ENCODE measurements around the gene KIAA0232.
"Not testable (repeated sequence)": the region's sequence is repeated elsewhere in the genome, so short reads cannot be mapped to it uniquely, and the experiment has no call there.

The KIAA0232 gene

GRCh38 chr4:6905516-6906445, 123.3 kb downstream of the KIAA0232 start:
- no peak for DNase-seq

GRCh38 chr4:6906486-6906885, 124.0 kb downstream of the KIAA0232 start:
- not testable (repeated sequence) for DNase-seq

DNA sequence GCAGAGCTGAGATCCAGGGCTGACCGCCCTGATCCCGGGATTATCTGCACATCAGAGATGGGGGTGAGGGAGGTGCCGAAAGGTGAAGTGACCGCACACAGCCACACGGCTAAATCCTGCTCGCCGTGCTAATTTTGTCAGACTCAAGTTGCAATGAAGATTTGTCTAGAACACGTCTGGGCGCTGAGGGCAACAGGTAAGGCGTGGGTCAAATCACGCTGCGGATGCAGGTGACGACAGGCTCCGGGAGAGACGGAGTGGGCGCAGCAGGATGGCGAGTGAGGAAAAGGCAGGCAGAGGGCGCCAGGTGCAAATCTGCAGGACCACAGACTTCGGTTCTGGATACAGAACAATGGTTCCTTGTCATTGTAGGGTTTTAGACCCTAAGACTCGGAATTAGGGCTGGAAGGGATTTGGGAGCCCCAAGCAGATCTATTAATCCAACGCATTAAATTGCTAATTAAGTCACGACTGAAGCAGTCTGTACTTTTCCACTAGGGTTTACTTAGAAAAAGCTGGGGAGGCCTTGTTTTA, 125.2 kb downstream of the KIAA0232 start:
- peak; percentile 63 for DNase-seq

- no peak for DNase-seq
Observed at GRCh38 chr4:6908432-6909112, 126.0 kb downstream of the KIAA0232 start.

DNA sequence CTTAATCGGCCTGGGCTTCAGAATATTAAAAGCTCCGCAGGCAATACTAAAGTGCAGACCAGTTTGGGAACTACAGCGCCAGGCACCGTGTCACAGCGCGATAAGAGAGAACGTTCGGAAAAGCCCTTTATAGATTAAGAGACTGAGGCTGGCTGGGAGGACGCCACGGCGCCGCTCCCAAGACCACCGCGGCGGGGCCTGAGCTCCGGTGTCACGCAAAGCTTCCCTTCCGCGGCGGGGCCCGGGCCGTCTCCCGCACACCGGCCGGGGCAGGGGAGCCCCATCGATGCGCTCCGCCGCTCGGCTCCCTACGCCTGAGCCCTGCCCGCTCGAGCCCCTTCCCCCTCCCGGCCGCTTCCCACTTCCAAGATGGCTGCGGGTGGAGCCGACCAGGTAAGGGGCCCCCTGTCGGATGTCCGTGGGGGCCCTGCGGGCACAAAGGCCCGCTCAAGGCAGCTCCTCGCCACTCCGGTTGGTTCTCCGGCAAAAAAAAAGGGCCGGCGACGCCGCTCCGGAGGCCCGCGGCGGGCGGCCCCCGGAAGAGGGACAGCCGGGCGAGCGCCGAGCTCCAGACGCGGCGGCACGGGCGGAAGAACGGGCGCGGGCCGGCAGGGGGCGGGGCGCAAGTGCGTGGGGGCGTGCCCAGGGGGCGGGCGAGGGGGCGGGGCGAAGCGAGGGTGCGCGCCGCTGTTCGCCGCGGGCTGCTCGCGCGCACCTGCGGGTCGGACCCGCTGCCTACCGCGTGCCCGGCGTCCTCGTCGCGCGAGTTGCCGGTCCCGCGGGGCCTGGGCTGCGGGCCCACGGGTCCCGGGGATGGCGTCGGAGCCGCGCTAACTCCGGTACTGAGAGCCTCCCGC, 126.8 kb downstream of the KIAA0232 start, which contains the start of gene TBC1D14:
Gene TBC1D14, plus strand, starts transcription at position 714 of the 857 bp plus-strand sequence. CDS start 13,564 bp downstream, outside the sequence.
- peak; percentile 90 for DNase-seq

DNA sequence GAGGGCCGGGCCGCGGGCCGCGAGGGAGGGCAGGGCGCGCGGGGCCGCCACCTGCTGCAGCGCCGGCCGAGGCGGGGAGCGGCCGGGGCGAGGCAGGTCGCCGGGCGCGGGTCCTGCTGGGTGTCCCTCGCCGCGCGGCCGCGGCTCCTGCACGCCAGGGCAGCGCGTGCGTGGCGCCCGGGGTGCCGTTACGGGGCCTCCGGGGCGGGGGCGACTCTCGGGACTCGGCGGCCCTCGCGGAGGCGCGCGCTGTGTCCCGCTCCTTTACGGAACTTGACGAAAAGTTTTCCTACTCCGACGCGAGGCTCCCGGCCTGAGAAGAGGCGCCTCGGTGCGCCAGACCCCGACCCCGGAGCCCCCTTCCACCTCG, 127.4 kb downstream of the KIAA0232 start:
- DNase-seq = peak; percentile 58

GRCh38 chr4:6910340-6910959, 127.9 kb downstream of the KIAA0232 start:
- DNase-seq = no peak

DNA sequence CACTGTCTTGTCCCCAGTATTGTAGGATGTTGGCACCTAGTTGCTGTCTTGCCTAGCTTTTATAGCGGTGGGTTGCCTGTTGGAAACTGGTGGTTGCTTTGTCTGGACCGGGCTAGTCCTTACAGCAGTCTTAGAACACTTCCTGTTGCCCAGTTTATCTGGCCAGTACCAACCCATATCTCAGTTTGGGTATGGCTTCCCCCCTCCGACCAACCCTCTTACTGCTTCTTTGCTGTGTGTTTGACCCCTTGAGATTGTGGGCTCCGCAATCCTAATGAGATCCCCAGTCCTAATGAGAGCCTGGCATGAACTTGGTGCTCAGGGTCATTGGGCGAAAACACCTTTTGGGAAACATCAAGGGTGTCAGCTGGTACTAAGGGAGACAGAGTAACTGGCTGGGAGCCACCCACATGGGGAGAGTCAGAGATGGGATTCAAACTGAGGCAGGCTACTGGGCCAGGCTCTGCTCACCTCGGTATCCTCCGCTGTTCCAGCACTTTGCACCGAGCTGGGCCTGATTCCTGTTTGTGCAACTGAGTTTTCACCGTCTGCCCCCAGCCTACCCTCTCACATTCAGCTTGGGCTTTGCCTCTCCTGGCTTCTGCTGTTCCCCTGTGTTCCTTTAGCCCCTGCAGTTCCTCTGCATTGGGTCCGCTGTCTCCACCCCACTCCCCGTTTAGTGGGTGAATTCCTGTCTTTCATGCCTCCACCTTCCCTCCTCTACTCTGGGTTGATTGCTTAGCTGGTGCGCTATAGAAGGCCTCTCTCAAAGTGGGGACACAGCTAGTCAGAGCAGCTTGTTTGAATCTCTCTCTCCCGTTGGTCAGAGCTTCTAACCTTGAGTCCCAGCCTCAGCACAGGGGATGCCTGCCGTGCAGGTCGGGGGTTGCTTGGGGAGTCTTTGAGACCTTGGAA, 128.7 kb downstream of the KIAA0232 start:
- DNase-seq = no peak

DNA sequence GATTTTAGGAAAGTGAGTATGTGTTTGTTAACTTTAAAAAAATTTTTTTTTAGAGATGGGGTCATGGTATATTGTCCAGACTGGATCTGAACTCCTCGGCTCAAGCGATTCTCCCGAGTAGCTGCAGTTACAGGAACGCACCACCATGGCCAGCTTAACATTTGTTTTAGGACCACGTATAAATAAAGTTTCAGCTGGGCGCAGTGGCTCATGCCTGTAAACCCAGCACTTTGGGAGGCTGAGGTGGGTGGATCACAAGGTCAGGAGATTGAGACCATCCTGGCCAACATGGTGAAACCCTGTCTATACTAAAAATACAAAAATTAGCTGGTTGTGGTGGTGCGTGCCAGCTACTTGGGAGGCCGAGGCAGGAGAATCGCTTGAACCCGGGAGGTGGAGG, 129.4 kb downstream of the KIAA0232 start:
- DNase-seq = not testable (repeated sequence)

DNA sequence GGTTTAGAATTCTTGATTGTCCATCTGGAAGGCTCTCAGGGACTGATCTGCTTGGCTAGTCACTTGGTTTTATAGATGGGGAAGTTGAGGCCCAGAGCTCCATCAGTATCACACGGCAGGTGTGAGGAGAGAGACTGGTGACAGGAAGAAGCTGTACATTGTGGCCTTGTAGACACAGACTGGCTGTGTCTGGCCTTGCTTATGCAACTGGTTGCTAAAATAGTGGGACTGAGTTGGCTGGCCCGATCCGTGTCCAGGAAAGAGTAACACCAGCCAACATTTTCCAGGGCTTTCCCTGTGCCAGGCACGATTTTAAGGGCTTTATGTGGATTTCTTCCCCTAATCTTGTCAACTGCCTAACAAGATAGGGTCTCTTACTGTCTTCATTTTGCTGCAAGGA, 129.9 kb downstream of the KIAA0232 start:
- no peak for DNase-seq

DNA sequence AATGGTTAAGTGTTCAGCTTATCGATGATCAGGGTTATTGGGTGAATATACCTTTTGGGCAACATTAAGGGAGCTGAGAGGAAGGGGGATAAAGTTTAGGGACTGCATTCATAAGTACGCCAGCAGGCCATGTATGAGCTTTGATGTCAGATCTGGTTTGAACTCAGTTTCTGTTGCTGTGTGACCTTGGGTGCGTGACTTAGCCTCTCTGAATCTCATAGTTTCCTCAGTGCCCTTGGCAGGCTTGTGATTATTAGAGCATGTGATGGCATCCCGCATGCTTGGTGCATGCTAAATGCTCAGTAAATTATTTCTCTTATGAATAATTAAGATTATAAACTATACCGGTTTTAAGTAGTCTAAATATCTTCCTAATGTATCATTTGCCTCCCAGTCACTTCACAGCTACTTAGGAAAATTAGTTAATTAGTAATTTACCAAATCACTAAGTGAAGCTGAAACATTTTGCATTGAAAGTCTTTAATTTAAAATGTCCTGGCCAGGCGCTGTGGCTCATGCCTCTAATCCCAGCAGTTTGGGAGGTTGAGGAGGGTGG, 130.9 kb downstream of the KIAA0232 start:
- no peak for DNase-seq

DNA sequence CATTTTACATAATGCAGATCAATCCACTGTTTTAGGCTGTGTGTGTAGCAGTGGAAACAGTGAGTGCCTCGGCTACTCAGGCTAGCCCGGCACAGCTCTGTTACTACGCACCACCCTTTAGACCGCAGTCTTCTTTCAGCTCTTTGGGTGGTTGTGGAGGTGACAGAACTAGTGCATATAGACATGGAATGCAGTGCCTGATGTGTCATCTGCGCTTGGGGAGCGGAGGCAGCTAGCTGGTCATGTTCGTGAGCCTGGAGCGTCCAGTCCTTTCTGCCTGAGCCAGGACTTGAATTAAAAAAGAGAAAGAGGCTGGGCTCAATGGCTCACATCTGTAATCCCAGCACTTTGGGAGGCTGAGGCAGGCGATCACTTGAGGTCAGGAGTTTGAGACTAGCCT, 131.9 kb downstream of the KIAA0232 start:
- DNase-seq = no peak

DNA sequence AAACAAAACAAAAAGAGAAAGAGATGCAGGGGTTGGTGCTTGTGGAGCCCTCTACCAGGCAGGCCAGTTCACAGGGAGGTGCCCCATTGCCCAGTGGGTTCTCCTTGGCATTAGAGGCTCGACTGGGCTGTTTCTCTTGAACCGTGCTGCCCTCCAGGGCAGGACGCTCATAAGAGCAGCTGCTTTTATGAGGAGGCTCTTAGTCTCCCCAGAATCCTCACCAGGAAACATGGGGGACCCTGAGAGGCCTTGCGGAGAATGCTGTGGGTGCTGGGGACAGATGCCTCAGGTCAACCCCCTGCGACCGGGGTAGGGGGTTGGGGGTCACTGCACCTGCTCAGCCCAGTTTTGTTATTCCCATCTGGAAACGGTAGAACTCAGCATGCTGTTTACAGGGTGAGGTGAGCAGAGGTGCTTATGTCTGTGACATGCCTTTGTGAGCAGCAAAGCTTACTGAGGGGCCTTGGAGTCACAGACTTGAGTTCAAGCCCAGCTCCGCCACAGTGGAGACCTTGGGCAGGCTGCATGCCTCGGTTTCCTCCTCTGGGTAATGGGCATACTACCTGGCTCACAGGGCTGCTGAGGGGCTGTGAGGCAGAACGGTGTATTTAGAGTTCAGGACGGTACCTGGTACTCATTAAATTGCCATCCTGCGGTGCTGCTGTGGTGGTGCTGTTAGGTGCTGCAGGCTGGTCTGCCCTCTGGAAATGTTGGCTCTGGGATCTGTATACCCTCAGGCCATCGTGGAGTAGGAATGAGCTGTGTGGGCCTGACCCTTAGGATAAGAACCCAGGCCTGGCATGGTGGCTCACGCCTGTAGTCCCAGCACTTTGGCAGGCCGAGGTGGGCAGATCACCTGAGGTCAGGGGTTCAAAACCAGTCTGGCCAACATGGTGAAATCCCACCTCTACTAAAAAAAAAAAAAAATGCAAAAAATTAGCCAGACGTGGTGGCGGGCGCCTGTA, 132.8 kb downstream of the KIAA0232 start:
- no peak for DNase-seq

GRCh38 chr4:6916069-6916586, 133.6 kb downstream of the KIAA0232 start:
- DNase-seq = no peak

- DNase-seq = peak; percentile 77
Observed at GRCh38 chr4:6916587-6917460, 134.3 kb downstream of the KIAA0232 start.

GRCh38 chr4:6917461-6918271, 135.1 kb downstream of the KIAA0232 start:
- peak; percentile 56 for DNase-seq

DNA sequence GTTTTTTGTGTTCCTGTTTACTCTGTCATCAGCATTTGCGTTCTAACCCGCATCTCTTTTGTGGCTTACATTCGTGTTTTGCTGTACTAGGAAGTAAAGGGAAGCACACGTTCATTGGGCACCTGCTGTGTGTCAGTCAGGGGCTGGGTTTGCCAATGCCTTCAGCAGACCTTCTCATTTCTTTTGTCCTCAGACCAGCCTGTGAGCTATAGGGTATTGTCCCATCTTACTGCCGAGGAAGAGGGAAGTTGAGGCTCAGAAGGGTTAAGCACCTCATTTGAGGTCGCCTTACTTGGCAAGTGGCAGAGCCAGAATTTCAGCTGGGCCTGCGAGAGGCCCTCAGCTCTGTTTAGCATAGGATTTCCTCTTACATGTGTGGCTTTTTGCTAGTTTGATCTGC, 135.8 kb downstream of the KIAA0232 start:
- peak; percentile 48 for DNase-seq
